Keratinocyte (primary cell): ENCODE data around the gene LRGUK.

Source experiments
- EZH2 ChIP-seq: IDR thresholded peaks from one replicate; pipeline ENCODE4 v1.6.1; 2012; ENCODE audit warnings: inconsistent platforms, mild to moderate bottlenecking, low read length, moderate library complexity
- TF ChIP-seq, protein P1 (sequence below), 3 experiments: IDR thresholded peaks in 1 of 3; conservative IDR thresholded peaks in 1 of 3; optimal IDR thresholded peaks in 1 of 3; 2 replicates in 2 of 3; 3 replicates in 1 of 3; pipeline versions ENCODE3 to v1.5.1; 2011; ENCODE audit warnings: low read length in 3 of 3, mild to moderate bottlenecking in 3 of 3, moderate library complexity in 2 of 3, control low read depth in 1 of 3, inconsistent platforms in 1 of 3; ENCODE audit not compliant: insufficient read depth in 2 of 3; ENCODE audit errors: extremely low read depth in 1 of 3

DNA sequence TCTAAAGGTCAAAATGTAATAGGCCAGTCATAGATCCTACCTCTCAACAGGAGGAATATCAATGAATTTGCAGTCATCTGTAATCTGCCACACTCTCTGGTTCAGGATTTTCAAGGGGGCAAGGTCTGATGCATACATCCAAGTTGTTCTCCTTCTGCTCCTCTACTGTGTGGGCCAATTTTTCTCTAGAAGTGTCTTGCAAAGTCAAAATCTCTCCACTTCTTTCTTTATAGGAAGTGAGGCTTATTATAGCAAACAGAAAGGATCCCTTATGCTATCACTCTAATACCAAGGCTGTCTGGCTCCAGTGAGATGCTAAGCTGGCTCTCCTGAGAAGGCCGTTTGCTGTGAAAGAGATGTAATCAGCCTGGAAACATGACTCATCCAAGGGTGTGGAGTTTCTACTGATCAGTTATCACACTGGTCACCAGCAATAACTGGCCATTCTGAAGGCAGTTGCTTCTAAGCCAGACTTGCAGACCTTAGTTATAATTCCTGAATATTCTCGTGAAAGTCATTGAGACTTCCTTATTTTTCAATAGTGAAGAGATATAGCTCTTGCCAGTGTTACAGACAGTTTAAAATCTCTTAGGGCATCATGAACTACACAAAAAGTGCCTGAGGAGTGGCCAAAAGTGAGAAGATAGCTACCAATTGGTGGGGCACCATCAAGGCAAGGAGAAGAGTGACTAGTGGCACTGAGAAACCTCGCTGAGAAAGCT is 43.2 kb upstream of the LRGUK start:
- TF ChIP-seq, protein P1, sequence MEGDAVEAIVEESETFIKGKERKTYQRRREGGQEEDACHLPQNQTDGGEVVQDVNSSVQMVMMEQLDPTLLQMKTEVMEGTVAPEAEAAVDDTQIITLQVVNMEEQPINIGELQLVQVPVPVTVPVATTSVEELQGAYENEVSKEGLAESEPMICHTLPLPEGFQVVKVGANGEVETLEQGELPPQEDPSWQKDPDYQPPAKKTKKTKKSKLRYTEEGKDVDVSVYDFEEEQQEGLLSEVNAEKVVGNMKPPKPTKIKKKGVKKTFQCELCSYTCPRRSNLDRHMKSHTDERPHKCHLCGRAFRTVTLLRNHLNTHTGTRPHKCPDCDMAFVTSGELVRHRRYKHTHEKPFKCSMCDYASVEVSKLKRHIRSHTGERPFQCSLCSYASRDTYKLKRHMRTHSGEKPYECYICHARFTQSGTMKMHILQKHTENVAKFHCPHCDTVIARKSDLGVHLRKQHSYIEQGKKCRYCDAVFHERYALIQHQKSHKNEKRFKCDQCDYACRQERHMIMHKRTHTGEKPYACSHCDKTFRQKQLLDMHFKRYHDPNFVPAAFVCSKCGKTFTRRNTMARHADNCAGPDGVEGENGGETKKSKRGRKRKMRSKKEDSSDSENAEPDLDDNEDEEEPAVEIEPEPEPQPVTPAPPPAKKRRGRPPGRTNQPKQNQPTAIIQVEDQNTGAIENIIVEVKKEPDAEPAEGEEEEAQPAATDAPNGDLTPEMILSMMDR (optimal IDR thresholded peaks at IDR 0.05 in 1 of 3, IDR thresholded peaks at IDR 0.05 in 1 of 3, conservative IDR thresholded peaks at IDR 0.05 in 1 of 3; ENCODE audit: extremely low read depth in 1 of 3, insufficient read depth in 2 of 3, low read length in 3 of 3), result no peak
- no peak for TF ChIP-seq EZH2
